Stomach (tissue), 4 donors: ENCODE measurements around the gene MAP3K13.

Experiments
- CTCF ChIP-seq, 7 experiments: fragments of 450-650 bp in 4 of 7; fragments of 200-600 bp in 3 of 7; sonication (generic) in 3 of 7; IDR thresholded peaks; one replicate each; pipeline ENCODE4 v1.5.1; 2016 to 2019; ENCODE audit warnings: antibody characterized with exemption in 7 of 7, control low read depth in 2 of 7, mild to moderate bottlenecking in 1 of 7
- EP300 ChIP-seq: sonication (generic); formaldehyde crosslinking; IDR thresholded peaks from one replicate; pipeline ENCODE4 v1.6.1; 2017; ENCODE audit warnings: antibody characterized with exemption
- POLR2A ChIP-seq, 4 donors: fragments of 450-650 bp; IDR thresholded peaks; one replicate each; pipeline ENCODE4 v1.6.1; 2016; ENCODE audit warnings: antibody characterized with exemption in 4 of 4, control low read depth in 2 of 4, mild to moderate bottlenecking in 1 of 4, moderate library complexity in 1 of 4

- TF ChIP-seq CTCF (IDR thresholded peaks at IDR 0.05), result no peak
- no peak for TF ChIP-seq POLR2A (IDR thresholded peaks at IDR 0.05)
- no peak for TF ChIP-seq EP300
Measured at GRCh38 chr3:185484296-185484695, 121.4 kb downstream of the MAP3K13 start.
